ENCODE results near the gene ART4.

The ART4 gene

DNA sequence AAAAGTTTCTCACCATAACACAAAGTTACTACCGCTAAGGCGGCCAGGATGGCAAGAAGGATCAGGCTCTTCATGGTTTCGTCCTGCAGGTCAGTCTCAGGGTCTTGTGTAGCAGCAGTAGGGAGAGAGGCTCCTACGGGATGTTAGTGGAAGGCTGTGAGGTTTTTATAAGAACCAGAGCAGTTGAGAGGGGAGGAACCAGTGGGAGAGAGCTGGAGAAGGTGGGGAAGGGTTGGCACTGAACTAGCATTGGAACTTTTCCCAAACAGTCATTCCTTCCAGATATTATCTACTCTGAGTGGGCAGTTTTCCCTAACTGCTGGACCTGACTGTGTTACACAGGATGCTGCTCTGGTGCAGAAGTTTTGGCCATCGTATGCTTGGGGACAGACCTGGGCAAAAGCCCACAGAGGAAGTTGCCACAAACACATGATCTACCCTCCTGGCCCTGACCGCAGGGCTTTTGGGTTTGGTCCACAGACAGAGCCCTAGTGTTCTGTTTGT lies 42.4 kb upstream of the ART4 start, which contains the start of gene MGP:
Gene MGP, minus strand, starts transcription at position 137 of the 504 bp plus-strand sequence. Its CDS starts 63 bp downstream, at position 74.
- H4K20me1 ChIP-seq (ENCODE audit: insufficient read depth): no peaks in the 10 kb centered on the region
- H3K4me2 ChIP-seq: peak within 1 kb of the TSS; percentile 44
- H3K79me2 ChIP-seq (ENCODE audit: insufficient read depth, low read depth): no peaks in the 10 kb centered on the region
- no peaks in the 10 kb centered on the region for H3K27me3 ChIP-seq (ENCODE audit: insufficient read depth, low read depth)
- TF ChIP-seq, protein P1, sequence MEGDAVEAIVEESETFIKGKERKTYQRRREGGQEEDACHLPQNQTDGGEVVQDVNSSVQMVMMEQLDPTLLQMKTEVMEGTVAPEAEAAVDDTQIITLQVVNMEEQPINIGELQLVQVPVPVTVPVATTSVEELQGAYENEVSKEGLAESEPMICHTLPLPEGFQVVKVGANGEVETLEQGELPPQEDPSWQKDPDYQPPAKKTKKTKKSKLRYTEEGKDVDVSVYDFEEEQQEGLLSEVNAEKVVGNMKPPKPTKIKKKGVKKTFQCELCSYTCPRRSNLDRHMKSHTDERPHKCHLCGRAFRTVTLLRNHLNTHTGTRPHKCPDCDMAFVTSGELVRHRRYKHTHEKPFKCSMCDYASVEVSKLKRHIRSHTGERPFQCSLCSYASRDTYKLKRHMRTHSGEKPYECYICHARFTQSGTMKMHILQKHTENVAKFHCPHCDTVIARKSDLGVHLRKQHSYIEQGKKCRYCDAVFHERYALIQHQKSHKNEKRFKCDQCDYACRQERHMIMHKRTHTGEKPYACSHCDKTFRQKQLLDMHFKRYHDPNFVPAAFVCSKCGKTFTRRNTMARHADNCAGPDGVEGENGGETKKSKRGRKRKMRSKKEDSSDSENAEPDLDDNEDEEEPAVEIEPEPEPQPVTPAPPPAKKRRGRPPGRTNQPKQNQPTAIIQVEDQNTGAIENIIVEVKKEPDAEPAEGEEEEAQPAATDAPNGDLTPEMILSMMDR (conservative IDR thresholded peaks at IDR 0.05; ENCODE audit: low read depth, low read length): no peak
- no peak within 1 kb of the TSS for H3K9ac ChIP-seq
- peaks cover 27% of the 10 kb centered on the region for H3K4me1 ChIP-seq (ENCODE audit: low read depth, poor library complexity, severe bottlenecking)
- no peak within 1 kb of the TSS for H3K4me3 ChIP-seq (IDR thresholded peaks at IDR 0.05; ENCODE audit: insufficient read depth, low read depth, low read length)
- no peak within 1 kb of the TSS; the same call in 1 of the 2 replicates for H3K27ac ChIP-seq
- no peak within 1 kb of the TSS for H2AFZ ChIP-seq (ENCODE audit: low read depth)
- no peaks in the 10 kb centered on the region for H3K36me3 ChIP-seq (ENCODE audit: insufficient read depth)

DNA sequence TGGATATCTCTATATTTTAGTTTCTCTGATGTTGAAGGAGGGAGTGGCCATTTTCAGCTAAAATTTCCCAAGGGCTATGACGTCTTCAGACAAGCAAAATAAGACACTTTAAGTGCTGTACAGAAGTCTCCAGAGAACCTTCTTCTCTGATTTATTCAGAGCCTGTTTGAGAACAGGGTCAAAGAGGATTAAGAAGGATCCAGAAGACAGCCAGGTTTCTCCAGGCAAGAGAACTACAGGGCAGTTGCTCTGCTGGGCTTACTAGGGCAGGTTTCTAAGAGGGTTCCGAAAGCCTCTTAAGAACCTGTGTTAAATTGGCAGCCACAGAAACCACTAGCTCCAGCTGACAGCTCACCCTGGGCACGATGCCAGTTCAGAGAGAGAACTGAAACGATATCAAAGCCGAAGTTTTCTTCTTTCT lies 41.1 kb upstream of the ART4 start:
- H3K27me3 ChIP-seq (ENCODE audit: insufficient read depth, low read depth): no peaks in the 10 kb centered on the region
- no peaks in the 10 kb centered on the region for H3K79me2 ChIP-seq (ENCODE audit: insufficient read depth, low read depth)
- peaks cover 27% of the 10 kb centered on the region for H3K4me1 ChIP-seq (ENCODE audit: low read depth, poor library complexity, severe bottlenecking)
- H3K36me3 ChIP-seq (ENCODE audit: insufficient read depth): no peaks in the 10 kb centered on the region
- no peak overlapping the region for H3K9ac ChIP-seq
- H4K20me1 ChIP-seq (ENCODE audit: insufficient read depth): no peaks in the 10 kb centered on the region
- H3K4me2 ChIP-seq: peak overlapping the region; percentile 44
- peak overlapping the region; percentile 36; the same call in 1 of the 2 replicates for H3K27ac ChIP-seq
- TF ChIP-seq, protein P1 (conservative IDR thresholded peaks at IDR 0.05; ENCODE audit: low read depth, low read length): no peak
- H2AFZ ChIP-seq (ENCODE audit: low read depth): peak overlapping the region; percentile 20; the same call in 1 of the 2 replicates
- H3K4me3 ChIP-seq (IDR thresholded peaks at IDR 0.05; ENCODE audit: insufficient read depth, low read depth, low read length): no peak overlapping the region

DNA sequence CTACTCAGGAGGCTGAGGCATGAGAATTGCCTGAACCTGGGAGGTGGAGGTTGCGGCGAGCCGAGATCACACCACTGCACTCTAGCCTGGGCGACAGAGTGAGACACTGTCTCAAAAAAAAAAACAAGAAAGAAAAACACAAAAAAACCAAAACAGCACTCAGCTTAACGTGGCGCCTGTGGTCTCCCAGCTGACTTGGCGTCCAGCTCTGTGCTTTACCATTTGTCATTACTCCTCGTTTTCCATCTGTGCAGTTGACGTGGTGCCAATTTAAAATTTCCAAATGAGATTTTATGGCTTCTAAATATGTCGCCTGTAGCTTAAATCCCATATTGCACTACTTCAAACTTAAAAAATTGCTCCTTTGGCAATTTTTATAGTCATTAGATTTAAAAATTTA lies 40.4 kb upstream of the ART4 start:
- 0 out of 2 replicates have a peak overlapping the region, but pooled peaks have one; percentile 36 for H3K27ac ChIP-seq
- no peak overlapping the region for H2AFZ ChIP-seq (ENCODE audit: low read depth)
- H3K9ac ChIP-seq: no peak overlapping the region
- H4K20me1 ChIP-seq (ENCODE audit: insufficient read depth): no peaks in the 10 kb centered on the region
- H3K4me2 ChIP-seq: peak overlapping the region; percentile 44; the same call in 1 of the 2 replicates
- peaks cover 27% of the 10 kb centered on the region for H3K4me1 ChIP-seq (ENCODE audit: low read depth, poor library complexity, severe bottlenecking)
- no peaks in the 10 kb centered on the region for H3K27me3 ChIP-seq (ENCODE audit: insufficient read depth, low read depth)
- no peaks in the 10 kb centered on the region for H3K36me3 ChIP-seq (ENCODE audit: insufficient read depth)
- no peak overlapping the region for H3K4me3 ChIP-seq (IDR thresholded peaks at IDR 0.05; ENCODE audit: insufficient read depth, low read depth, low read length)
- TF ChIP-seq, protein P1 (conservative IDR thresholded peaks at IDR 0.05; ENCODE audit: low read depth, low read length): no peak
- no peaks in the 10 kb centered on the region for H3K79me2 ChIP-seq (ENCODE audit: insufficient read depth, low read depth)

DNA sequence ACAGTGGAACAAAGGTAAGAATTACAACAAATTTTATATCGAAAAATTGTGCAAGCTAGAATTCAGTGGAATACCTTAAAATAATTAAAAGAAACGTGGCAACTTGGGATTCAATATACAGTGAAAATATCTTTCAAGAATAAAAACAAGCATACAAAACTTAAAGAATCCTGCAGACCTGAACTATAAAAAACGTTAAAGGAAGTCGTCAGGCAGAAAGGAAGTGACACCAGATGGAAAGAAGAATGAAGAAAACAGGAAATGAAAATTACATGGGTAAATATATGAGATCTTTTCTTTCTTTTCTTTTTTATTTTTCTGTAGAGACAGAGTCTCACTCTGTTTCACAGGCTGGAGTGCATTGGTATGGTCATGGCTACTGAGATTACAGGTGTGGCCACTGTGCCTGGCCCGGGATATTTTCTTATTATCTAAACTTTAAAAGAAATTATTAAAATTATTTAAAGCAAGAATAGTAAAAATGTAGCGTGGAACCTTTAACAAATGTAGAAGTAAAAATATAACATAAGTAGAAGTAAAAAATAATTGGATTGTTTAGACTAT lies 37.6 kb upstream of the ART4 start:
- TF ChIP-seq, protein P1 (conservative IDR thresholded peaks at IDR 0.05; ENCODE audit: low read depth, low read length): no peak
- H3K36me3 ChIP-seq (ENCODE audit: insufficient read depth): no peaks in the 10 kb centered on the region
- H3K79me2 ChIP-seq (ENCODE audit: insufficient read depth, low read depth): no peaks in the 10 kb centered on the region
- H3K4me1 ChIP-seq (ENCODE audit: low read depth, poor library complexity, severe bottlenecking): peaks cover 27% of the 10 kb centered on the region
- H2AFZ ChIP-seq (ENCODE audit: low read depth): no peak overlapping the region
- no peak overlapping the region for H3K9ac ChIP-seq
- H3K4me2 ChIP-seq: no peak overlapping the region
- no peaks in the 10 kb centered on the region for H3K27me3 ChIP-seq (ENCODE audit: insufficient read depth, low read depth)
- no peaks in the 10 kb centered on the region for H4K20me1 ChIP-seq (ENCODE audit: insufficient read depth)
- H3K27ac ChIP-seq: no peak overlapping the region
- H3K4me3 ChIP-seq (IDR thresholded peaks at IDR 0.05; ENCODE audit: insufficient read depth, low read depth, low read length): no peak overlapping the region
